H9 (cell line): ENCODE measurements around the gene FBP2. TPM values are rescaled to one million over a fixed set of nuclear protein-coding genes. Genes with fewer than 3 reads are reported as not detected.

Source experiments
- DNase-seq: peaks from one replicate; pipeline ENCODE4 v3.0.0-alpha.2; 2017
- H2AFZ ChIP-seq: one replicate; pipeline ENCODE4 v1.6.1; 2013; ENCODE audit warnings: mild to moderate bottlenecking, low read length, control low read depth, moderate library complexity
- H2AK5ac ChIP-seq: 2 replicates; pipeline ENCODE4 v1.6.1; 2013; ENCODE audit warnings: low read length, control low read depth, mixed read lengths; ENCODE audit not compliant: insufficient read length
- H2BK120ac ChIP-seq: one replicate; pipeline ENCODE4 v1.6.1; 2013; ENCODE audit warnings: low read depth, mild to moderate bottlenecking, low read length, control low read depth, inconsistent platforms; ENCODE audit not compliant: poor library complexity, severe bottlenecking
- H2BK12ac ChIP-seq: 2 replicates; pipeline ENCODE4 v1.6.1; 2013; ENCODE audit warnings: low read length, control low read depth, mixed read lengths, low read depth; ENCODE audit not compliant: insufficient read length
- H2BK15ac ChIP-seq: 2 replicates; pipeline ENCODE4 v1.6.1; 2013; ENCODE audit warnings: low read depth, low read length, control low read depth
- H2BK20ac ChIP-seq: one replicate; pipeline ENCODE4 v1.6.1; 2013; ENCODE audit warnings: low read depth, mild to moderate bottlenecking, low read length, control low read depth, inconsistent platforms; ENCODE audit not compliant: poor library complexity, severe bottlenecking
- H2BK5ac ChIP-seq: 2 replicates; pipeline ENCODE4 v1.6.1; 2013; ENCODE audit warnings: low read length, control low read depth, mixed read lengths; ENCODE audit not compliant: insufficient read length
- H3K14ac ChIP-seq: 2 replicates; pipeline ENCODE4 v1.6.1; 2013; ENCODE audit warnings: low read length, control low read depth; ENCODE audit not compliant: insufficient read depth
- H3K18ac ChIP-seq: 2 replicates; pipeline ENCODE4 v1.6.1; 2013; ENCODE audit warnings: low read depth, mild to moderate bottlenecking, mixed read lengths, low read length, control low read depth; ENCODE audit not compliant: insufficient read length
- H3K23ac ChIP-seq: 2 replicates; pipeline ENCODE4 v1.6.1; 2013; ENCODE audit warnings: low read length, control low read depth, mixed read lengths, low read depth; ENCODE audit not compliant: insufficient read length
- H3K23me2 ChIP-seq: 2 replicates; pipeline ENCODE4 v1.6.1; 2013; ENCODE audit warnings: low read depth, mild to moderate bottlenecking, mixed read lengths, low read length, control low read depth; ENCODE audit not compliant: insufficient read length, poor library complexity, severe bottlenecking
- H3K27ac ChIP-seq: 2 replicates; pipeline ENCODE4 v1.5.1; 2013; ENCODE audit warnings: low read length, control low read depth, mixed read lengths, low read depth; ENCODE audit not compliant: insufficient read length
- H3K27me3 ChIP-seq: 2 replicates; pipeline ENCODE4 v1.6.1; 2013; ENCODE audit warnings: low read length, control low read depth, inconsistent platforms; ENCODE audit not compliant: insufficient read depth
- H3K4ac ChIP-seq: 2 replicates; pipeline ENCODE4 v1.6.1; 2013; ENCODE audit warnings: low read depth, mild to moderate bottlenecking, control low read depth, inconsistent platforms, low read length, moderate library complexity
- H3K4me1 ChIP-seq: 2 replicates; pipeline ENCODE4 v1.6.1; 2013; ENCODE audit warnings: low read length, control low read depth, inconsistent platforms; ENCODE audit not compliant: insufficient read depth
- H3K4me2 ChIP-seq: 2 replicates; pipeline ENCODE4 v1.6.1; 2013; ENCODE audit warnings: low read length, control low read depth, mixed read lengths; ENCODE audit not compliant: insufficient read length, insufficient read depth
- H3K56ac ChIP-seq: 2 replicates; pipeline ENCODE4 v1.6.1; 2013; ENCODE audit warnings: low read depth, mild to moderate bottlenecking, mixed read lengths, low read length, control low read depth; ENCODE audit not compliant: insufficient read length
- H3K79me1 ChIP-seq: 2 replicates; pipeline ENCODE4 v1.6.1; 2013; ENCODE audit warnings: low read depth, mild to moderate bottlenecking, moderate library complexity, low read length, control low read depth, inconsistent platforms; ENCODE audit not compliant: insufficient read depth, poor library complexity, severe bottlenecking
- H3K79me2 ChIP-seq: 2 replicates; pipeline ENCODE4 v1.6.1; 2013; ENCODE audit warnings: low read length, control low read depth, inconsistent platforms; ENCODE audit not compliant: insufficient read depth
- H3K9ac ChIP-seq: 2 replicates; pipeline ENCODE4 v1.6.1; 2013; ENCODE audit warnings: low read length, control low read depth, mixed read lengths; ENCODE audit not compliant: insufficient read length; ENCODE audit errors: extremely low read depth
- H3K9me3 ChIP-seq: one replicate; pipeline ENCODE4 v1.6.1; 2013; ENCODE audit warnings: low read depth, low read length, inconsistent platforms; ENCODE audit not compliant: control insufficient read depth
- H3T11ph ChIP-seq: one replicate; pipeline ENCODE4 v1.6.1; 2013; ENCODE audit warnings: mild to moderate bottlenecking, low read length, control low read depth, inconsistent platforms
- H4K20me1 ChIP-seq: one replicate; pipeline ENCODE4 v1.6.1; 2013; ENCODE audit not compliant: control insufficient read depth, insufficient read length, insufficient read depth
- H4K5ac ChIP-seq: 2 replicates; pipeline ENCODE4 v1.6.1; 2013; ENCODE audit warnings: low read depth, mild to moderate bottlenecking, mixed read lengths, low read length, control low read depth; ENCODE audit not compliant: insufficient read length
- H4K8ac ChIP-seq: replicated peaks from 2 replicates; pipeline ENCODE4 v1.6.1; 2013; ENCODE audit warnings: low read length, control low read depth, mixed read lengths, low read depth; ENCODE audit not compliant: insufficient read length
- H4K91ac ChIP-seq: 2 replicates; pipeline ENCODE4 v1.6.1; 2013; ENCODE audit warnings: low read depth, mild to moderate bottlenecking, moderate library complexity, mixed read lengths, low read length, control low read depth; ENCODE audit not compliant: insufficient read length
- H3K27ac Mint-ChIP-seq, 3 experiments: 2 replicates in 2 of 3; 3 replicates in 1 of 3; pipeline ENCODE4 v1.8.0; 2020 to 2021; ENCODE audit warnings: mixed read lengths in 3 of 3, mild to moderate bottlenecking in 1 of 3, moderate library complexity in 1 of 3
- H3K27me3 Mint-ChIP-seq: 2 replicates; pipeline ENCODE4 v1.8.0; 2021; ENCODE audit warnings: low read depth, mild to moderate bottlenecking, moderate library complexity, mixed read lengths
- H3K36me3 Mint-ChIP-seq, 3 experiments: 2 replicates in 2 of 3; 3 replicates in 1 of 3; pipeline ENCODE4 v1.8.0; 2020 to 2021; ENCODE audit warnings: low read depth in 3 of 3, mixed read lengths in 3 of 3; ENCODE audit not compliant: insufficient read depth in 1 of 3
- H3K4me1 Mint-ChIP-seq, 2 experiments: 2 replicates each; pipeline ENCODE4 v1.8.0; 2020; ENCODE audit warnings: mixed read lengths in 2 of 2
- H3K4me3 Mint-ChIP-seq, 2 experiments: 2 replicates in 1 of 2; 3 replicates in 1 of 2; pipeline ENCODE4 v1.8.0; 2020 to 2021; ENCODE audit warnings: mild to moderate bottlenecking in 2 of 2, mixed read lengths in 2 of 2, moderate library complexity in 1 of 2
- H3K9me3 Mint-ChIP-seq, 2 experiments: 2 replicates in 1 of 2; 3 replicates in 1 of 2; pipeline ENCODE4 v1.8.0; 2020; ENCODE audit warnings: mild to moderate bottlenecking in 2 of 2, mixed read lengths in 2 of 2, moderate library complexity in 1 of 2
- WGBS: extraction: QIAGEN DNeasy Blood & Tissue Kit; methylation state at CpG from one replicate; pipeline ENCODE4 v1.1.7; 2013; ENCODE audit warnings: missing lambda C conversion rate, low lambda C conversion rate, mixed read lengths; ENCODE audit not compliant: insufficient read length; ENCODE audit errors: extremely low coverage; 5-methylcytosine and 5-hydroxymethylcytosine counted together
- total RNA-seq: library from RNA; stranded (reverse); gene quantifications from 2 replicates; pipeline ENCODE4 v1.2.1, GENCODE V29; 2021
- TF ChIP-seq, protein P1 (sequence below): fragments of 200-600 bp; sonication (generic); conservative IDR thresholded peaks from 3 replicates; pipeline ENCODE4 v1.8.0; 2021; ENCODE audit warnings: antibody characterized with exemption, mild to moderate bottlenecking

The FBP2 gene
- total RNA-seq, 1 experiment from 2014 or later: not detected

DNA sequence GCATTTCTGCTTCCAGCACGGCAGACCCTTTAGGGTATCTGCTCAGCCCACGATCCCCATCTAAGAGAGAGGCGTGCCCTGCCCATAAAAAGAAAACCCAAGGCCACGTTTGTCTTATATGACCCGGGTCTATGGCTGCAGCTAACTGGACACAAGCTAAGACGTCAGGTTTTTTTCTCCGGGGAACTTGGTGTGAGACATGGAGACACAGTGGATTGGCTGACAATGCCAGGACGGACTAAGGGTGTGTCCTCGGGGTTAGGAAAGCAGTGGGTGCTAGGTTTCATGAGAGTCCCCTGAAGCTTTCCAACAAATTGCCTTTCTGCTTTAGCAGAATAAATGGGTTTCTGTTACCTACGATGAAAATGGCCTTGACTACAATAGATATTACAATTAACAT is 7.1 kb upstream of the FBP2 start:
- Histone ChIP-seq H3K27me3 (no peaks in the 10 kb centered on the region), H3K9ac (no peak overlapping the region), H3K14ac (no peak overlapping the region), H4K8ac (no peak overlapping the region), H3K23ac (no peak overlapping the region), H2AFZ (no peak overlapping the region), H2BK15ac (no peak overlapping the region), H3K56ac (no peak overlapping the region), H3K4ac (no peak overlapping the region), H3K79me2 (no peaks in the 10 kb centered on the region), H2BK5ac (no peak overlapping the region), H4K5ac (no peak overlapping the region), H4K91ac (no peak overlapping the region), H2BK120ac (no peak overlapping the region), H2BK12ac (no peak overlapping the region), H3K18ac (no peak overlapping the region), H2AK5ac (no peak overlapping the region), H3K27ac (no peak overlapping the region), H3K4me1 (no peaks in the 10 kb centered on the region), H3K9me3 (no peaks in the 10 kb centered on the region), H4K20me1 (no peaks in the 10 kb centered on the region), H3T11ph (no peak overlapping the region), H3K79me1 (no peaks in the 10 kb centered on the region), H2BK20ac (no peak overlapping the region), H3K23me2 (no peaks in the 10 kb centered on the region), H3K4me2 (no peak overlapping the region)
- Mint-ChIP-seq H3K4me1 (peaks cover 5 to 11% of the 10 kb centered on the region in 2 experiments), H3K27me3 (peaks cover 14% of the 10 kb centered on the region), H3K27ac (no peak overlapping the region), H3K9me3 (no peaks in the 10 kb centered on the region), H3K36me3 (no peaks in the 10 kb centered on the region), H3K4me3 (no peak overlapping the region)
- TF ChIP-seq, protein P1, sequence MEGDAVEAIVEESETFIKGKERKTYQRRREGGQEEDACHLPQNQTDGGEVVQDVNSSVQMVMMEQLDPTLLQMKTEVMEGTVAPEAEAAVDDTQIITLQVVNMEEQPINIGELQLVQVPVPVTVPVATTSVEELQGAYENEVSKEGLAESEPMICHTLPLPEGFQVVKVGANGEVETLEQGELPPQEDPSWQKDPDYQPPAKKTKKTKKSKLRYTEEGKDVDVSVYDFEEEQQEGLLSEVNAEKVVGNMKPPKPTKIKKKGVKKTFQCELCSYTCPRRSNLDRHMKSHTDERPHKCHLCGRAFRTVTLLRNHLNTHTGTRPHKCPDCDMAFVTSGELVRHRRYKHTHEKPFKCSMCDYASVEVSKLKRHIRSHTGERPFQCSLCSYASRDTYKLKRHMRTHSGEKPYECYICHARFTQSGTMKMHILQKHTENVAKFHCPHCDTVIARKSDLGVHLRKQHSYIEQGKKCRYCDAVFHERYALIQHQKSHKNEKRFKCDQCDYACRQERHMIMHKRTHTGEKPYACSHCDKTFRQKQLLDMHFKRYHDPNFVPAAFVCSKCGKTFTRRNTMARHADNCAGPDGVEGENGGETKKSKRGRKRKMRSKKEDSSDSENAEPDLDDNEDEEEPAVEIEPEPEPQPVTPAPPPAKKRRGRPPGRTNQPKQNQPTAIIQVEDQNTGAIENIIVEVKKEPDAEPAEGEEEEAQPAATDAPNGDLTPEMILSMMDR: no peak
- no CpG with 5 or more reads among the region's 10 CpGs for WGBS
- no peak for DNase-seq
